Ishikawa (cell line): ENCODE data around the gene RADIL.

ENCODE experiments used
- CEBPB ChIP-seq: IDR thresholded peaks from 2 replicates; pipeline ENCODE4 v1.6.1; 2012
- CREB1 ChIP-seq: IDR thresholded peaks from 2 replicates; pipeline ENCODE4 v1.6.1; 2012; ENCODE audit warnings: low read depth
- EGR1 ChIP-seq: IDR thresholded peaks from 2 replicates; pipeline ENCODE4 v1.6.1; 2012
- EP300 ChIP-seq: IDR thresholded peaks from 2 replicates; pipeline ENCODE4 v1.6.1; 2012; ENCODE audit warnings: borderline replicate concordance
- FOXM1 ChIP-seq: IDR thresholded peaks from 2 replicates; pipeline ENCODE4 v1.6.1; 2012; ENCODE audit warnings: low read depth, borderline replicate concordance
- MAX ChIP-seq: IDR thresholded peaks from 2 replicates; pipeline ENCODE4 v1.6.1; 2012
- NFIC ChIP-seq: IDR thresholded peaks from 2 replicates; pipeline ENCODE4 v1.6.1; 2012
- RAD21 ChIP-seq: IDR thresholded peaks from 2 replicates; pipeline ENCODE4 v1.6.1; 2012; ENCODE audit warnings: low read depth
- REST ChIP-seq: IDR thresholded peaks from 2 replicates; pipeline ENCODE4 v1.6.1; 2012; ENCODE audit warnings: low read depth, mild to moderate bottlenecking
- TAF1 ChIP-seq: IDR thresholded peaks from 2 replicates; pipeline ENCODE4 v1.6.1; 2012; ENCODE audit warnings: low read depth, mild to moderate bottlenecking
- TCF12 ChIP-seq: IDR thresholded peaks from 2 replicates; pipeline ENCODE4 v1.6.1; 2012; ENCODE audit warnings: low read depth
- TEAD4 ChIP-seq: IDR thresholded peaks from 2 replicates; pipeline ENCODE4 v1.6.1; 2012
- YY1 ChIP-seq: IDR thresholded peaks from 2 replicates; pipeline ENCODE4 v1.6.1; 2012; ENCODE audit warnings: low read depth
- ZBTB7A ChIP-seq: IDR thresholded peaks from 2 replicates; pipeline ENCODE4 v1.6.1; 2012; ENCODE audit warnings: low read depth
- TF ChIP-seq, protein P1 (sequence below): IDR thresholded peaks from 2 replicates; pipeline ENCODE4 v1.6.1; 2012

RADIL gene

GRCh38 chr7:4857189-4857588 lies 26.3 kb downstream of the RADIL start:
- TF ChIP-seq REST (no peak), CEBPB (no peak), EP300 (no peak), EGR1 (no peak)

- TF ChIP-seq ZBTB7A (no peak), FOXM1 (no peak), MAX (no peak)
Observed at GRCh38 chr7:4856336-4857057, 27.0 kb downstream of the RADIL start.

- TF ChIP-seq RAD21 (no peak), FOXM1 (no peak), MAX (no peak), CEBPB (no peak), REST (no peak), TAF1 (no peak), EGR1 (no peak), ZBTB7A (no peak), TEAD4 (no peak), NFIC (no peak), YY1 (no peak), CREB1 (no peak), TCF12 (no peak), EP300 (no peak)
- TF ChIP-seq, protein P1, sequence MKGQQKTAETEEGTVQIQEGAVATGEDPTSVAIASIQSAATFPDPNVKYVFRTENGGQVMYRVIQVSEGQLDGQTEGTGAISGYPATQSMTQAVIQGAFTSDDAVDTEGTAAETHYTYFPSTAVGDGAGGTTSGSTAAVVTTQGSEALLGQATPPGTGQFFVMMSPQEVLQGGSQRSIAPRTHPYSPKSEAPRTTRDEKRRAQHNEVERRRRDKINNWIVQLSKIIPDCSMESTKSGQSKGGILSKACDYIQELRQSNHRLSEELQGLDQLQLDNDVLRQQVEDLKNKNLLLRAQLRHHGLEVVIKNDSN, result no peak
Observed at GRCh38 chr7:4854916-4855315, 28.6 kb downstream of the RADIL start.

DNA sequence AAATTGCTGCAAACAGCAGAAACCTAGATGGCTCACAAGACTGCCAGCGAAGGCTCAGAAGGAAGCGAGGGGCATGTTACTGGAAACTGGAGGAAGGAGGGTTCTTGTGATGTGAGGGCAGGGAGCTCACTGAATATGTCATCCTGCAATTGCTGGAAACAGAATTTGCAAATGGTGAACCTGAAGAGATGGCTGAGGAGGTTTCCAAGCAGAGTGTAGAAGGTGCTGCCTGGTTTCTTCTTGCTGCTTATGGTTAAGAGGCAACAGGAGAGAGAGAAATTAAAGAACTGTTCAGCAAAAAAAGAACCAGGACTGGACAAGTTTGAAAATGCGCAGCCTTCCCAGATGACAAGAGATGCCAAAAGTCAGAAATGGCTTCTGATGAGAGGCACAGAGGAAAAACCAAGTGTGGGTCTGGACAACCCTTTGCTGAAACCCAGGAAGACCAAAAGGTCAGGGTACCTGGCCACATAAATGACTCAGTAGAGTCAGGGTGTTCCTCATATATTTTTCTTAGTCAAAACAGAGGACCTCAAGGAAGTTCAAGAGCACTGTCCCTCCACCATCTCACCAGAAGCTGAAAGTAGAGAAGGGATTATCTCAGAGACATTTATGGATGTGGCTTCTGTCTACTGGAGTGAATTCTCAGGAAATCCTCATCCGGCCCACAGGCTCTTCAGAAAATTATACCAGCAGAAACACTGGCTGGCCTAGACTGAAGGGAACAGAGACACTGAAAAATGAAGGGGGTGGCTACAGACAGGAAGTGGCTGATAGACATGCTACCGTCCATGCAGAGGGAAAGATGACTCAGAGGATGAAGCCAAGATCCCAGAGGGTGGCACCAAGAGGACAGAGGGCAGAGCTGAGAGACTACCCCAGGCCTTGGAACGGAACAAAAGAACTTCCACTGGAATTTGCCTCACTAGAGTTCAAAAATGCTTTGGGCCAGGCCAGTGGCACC lies 31.8 kb downstream of the RADIL start:
- no peak for TF ChIP-seq CEBPB
- no peak for TF ChIP-seq FOXM1
- TF ChIP-seq RAD21, result no peak
- TF ChIP-seq NFIC, result no peak
- TF ChIP-seq ZBTB7A, result no peak
- no peak for TF ChIP-seq TEAD4
- TF ChIP-seq EP300, result no peak
- TF ChIP-seq CREB1, result no peak
- TF ChIP-seq, protein P1, result no peak
- TF ChIP-seq TCF12, result no peak
- no peak for TF ChIP-seq YY1
- no peak for TF ChIP-seq REST
- no peak for TF ChIP-seq EGR1
- no peak for TF ChIP-seq TAF1
- no peak for TF ChIP-seq MAX
